ENCODE results near the gene CTNS.

DNA sequence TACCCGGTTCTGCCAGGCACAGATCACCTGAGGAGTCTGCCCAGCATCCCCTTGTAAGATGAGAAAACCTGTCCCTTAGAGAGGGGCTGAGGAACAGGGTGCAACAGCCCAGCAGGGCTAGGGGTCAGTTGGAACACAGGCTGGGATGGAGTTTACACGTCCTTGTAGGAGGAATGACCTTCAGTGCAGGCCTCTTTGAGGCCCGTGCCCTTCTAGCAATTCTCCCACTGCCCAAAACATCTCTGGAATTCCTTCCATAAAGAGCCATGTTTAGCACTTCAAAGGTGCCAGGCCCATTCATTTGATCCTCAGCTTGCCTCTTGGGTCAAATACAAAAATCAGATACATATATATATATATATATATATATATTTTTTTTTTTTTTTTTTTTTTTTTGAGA is 4.5 kb downstream of the CTNS start:
- TF ChIP-seq ZNF136 (CRISPR knock-in tag; IDR thresholded peaks at IDR 0.05; ENCODE audit: low read depth) (no peak), ZNF101 (CRISPR knock-in tag; IDR thresholded peaks at IDR 0.05; ENCODE audit: borderline replicate concordance, low read depth) (no peak), NCOA2 (CRISPR knock-in tag; IDR thresholded peaks at IDR 0.05) (no peak), ZZZ3 (CRISPR knock-in tag; IDR thresholded peaks at IDR 0.05; ENCODE audit: borderline replicate concordance) (no peak), PHF8 (CRISPR knock-in tag; IDR thresholded peaks at IDR 0.05) (no peak), CTCF (CRISPR knock-in tag; IDR thresholded peaks at IDR 0.05) (no peak), ZNF274 (CRISPR knock-in tag; IDR thresholded peaks at IDR 0.05) (no peak), TCF7L2 (IDR thresholded peaks at IDR 0.05; ENCODE audit: low read depth, low read length) (no peak), GTF2F1 (IDR thresholded peaks at IDR 0.05; ENCODE audit: low read length) (no peak), ZNF570 (CRISPR knock-in tag; IDR thresholded peaks at IDR 0.05; ENCODE audit: borderline replicate concordance) (no peak)
- TF ChIP-seq, protein P1, sequence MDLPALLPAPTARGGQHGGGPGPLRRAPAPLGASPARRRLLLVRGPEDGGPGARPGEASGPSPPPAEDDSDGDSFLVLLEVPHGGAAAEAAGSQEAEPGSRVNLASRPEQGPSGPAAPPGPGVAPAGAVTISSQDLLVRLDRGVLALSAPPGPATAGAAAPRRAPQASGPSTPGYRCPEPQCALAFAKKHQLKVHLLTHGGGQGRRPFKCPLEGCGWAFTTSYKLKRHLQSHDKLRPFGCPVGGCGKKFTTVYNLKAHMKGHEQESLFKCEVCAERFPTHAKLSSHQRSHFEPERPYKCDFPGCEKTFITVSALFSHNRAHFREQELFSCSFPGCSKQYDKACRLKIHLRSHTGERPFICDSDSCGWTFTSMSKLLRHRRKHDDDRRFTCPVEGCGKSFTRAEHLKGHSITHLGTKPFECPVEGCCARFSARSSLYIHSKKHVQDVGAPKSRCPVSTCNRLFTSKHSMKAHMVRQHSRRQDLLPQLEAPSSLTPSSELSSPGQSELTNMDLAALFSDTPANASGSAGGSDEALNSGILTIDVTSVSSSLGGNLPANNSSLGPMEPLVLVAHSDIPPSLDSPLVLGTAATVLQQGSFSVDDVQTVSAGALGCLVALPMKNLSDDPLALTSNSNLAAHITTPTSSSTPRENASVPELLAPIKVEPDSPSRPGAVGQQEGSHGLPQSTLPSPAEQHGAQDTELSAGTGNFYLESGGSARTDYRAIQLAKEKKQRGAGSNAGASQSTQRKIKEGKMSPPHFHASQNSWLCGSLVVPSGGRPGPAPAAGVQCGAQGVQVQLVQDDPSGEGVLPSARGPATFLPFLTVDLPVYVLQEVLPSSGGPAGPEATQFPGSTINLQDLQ (CRISPR knock-in tag; IDR thresholded peaks at IDR 0.05) = no peak

Data from HepG2 (cell line).